Ramos (cell line): Measurements from ENCODE around the gene LEO1.

ENCODE experiments used
- in situ Hi-C: fragments of 300-500 bp; cut with MboI; formaldehyde crosslinking; loops from one replicate; pipeline ENCODE4 v1.14.3; 2022; ENCODE audit warnings: low sequenced_read_pairs; ENCODE audit not compliant: unreplicated experiment

Gene LEO1

DNA sequence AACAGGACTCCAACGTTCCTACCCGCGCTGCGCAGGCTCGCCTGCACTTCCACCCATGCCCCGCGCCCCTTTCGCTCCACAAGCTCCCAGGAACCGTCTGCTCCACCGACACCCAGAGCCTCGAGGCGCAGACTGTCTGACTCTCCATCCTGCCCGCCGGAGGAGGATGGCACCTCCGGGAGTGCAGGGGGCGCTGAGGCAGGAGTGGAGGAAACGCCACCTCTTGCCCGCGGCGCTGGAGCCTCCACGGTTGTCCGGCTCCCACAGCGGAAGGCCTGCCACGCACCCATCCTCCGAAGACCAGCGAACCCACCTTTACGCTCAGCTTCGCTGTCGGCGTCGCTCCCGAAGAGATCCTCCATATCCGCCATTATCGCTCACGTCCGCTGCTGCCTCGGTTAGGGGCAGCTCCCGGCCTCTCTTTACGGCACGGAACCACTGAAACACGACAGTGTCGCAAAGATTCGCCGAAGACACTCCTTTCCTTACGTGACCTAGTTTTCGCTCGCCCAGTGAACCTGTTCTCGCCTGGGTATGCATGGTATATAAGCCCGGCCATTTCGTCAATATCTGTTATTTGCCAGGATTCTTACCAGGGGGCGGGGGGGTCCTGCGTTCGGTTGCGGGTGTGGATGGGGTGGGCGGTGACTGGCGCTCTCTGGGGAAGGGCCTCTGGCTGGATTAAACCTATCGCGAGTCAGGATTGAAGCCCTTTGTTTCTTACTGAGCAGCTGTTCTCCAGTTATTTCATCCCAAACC, at the start of gene LEO1:
LEO1 (minus strand) TSS at position 404 of the 759 bp plus-strand sequence; CDS start at position 371, 33 bp downstream.
- in situ Hi-C loops, result no loop called here

DNA sequence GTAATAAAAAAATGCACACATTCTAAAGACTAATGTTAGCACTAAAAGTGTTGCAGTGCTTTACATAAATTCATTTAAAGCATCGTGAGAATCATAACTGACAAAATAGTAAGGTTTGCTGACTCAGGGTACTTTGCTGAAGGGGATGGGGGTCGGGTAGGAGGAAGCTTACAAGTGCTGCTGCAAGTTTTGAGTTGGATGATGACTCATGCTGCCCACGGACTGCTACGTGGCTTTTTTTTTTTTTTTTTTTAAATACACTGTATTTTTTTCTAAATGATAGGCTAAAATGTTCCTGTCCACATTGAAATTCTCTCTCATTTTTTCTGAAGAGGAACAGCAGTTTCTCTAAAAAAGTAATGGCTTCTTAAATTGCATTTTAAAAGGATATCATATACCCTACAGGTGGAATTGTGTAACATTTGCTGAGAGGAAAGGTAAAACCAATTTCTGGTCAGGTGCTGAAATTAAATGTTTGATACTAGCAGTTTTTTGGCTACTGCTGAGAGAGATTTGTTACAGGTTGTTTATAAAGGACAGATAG, 49.6 kb upstream of the LEO1 start:
- in situ Hi-C loops, result no loop called here

DNA sequence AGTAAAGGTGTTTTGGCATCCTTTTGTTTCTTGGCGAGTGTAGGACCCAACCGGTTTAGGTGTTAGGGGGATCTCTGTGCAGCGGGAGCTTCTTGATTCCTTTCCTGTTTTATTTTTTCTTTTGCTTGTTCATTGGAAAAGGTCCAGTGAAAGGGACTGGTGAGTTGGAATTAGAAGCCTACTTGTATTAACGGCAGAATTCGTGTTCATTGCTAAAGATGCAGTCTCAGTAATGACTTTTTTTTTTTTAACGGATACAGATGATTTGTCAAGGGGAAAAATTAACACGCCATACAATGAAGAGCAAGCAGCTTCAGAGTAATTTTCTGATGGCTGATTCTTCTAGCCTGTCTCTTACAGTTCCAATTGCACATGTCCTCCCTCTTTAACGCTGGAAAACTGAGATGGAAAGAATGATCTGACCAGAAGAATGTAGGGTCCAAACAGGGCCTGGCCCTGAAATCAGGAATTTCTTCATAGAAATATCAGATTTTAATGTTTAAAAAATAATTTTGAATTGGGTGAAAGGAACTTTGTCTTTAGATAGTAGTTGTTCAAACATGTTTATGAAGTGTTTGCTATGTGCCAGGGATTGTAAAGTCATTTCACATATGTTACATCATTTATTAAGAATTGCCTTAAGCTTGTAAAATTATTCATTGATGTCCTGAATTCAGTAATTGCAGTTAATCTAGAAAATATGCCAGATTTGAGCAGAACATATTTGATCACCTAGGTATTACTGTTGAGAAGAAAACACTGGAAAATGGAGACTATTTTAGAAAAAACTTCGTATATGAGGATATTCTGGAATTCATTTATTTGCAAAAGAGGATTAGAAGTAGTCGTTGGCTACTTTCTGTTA, 48.9 kb upstream of the LEO1 start:
- in situ Hi-C loops, result no loop called here

DNA sequence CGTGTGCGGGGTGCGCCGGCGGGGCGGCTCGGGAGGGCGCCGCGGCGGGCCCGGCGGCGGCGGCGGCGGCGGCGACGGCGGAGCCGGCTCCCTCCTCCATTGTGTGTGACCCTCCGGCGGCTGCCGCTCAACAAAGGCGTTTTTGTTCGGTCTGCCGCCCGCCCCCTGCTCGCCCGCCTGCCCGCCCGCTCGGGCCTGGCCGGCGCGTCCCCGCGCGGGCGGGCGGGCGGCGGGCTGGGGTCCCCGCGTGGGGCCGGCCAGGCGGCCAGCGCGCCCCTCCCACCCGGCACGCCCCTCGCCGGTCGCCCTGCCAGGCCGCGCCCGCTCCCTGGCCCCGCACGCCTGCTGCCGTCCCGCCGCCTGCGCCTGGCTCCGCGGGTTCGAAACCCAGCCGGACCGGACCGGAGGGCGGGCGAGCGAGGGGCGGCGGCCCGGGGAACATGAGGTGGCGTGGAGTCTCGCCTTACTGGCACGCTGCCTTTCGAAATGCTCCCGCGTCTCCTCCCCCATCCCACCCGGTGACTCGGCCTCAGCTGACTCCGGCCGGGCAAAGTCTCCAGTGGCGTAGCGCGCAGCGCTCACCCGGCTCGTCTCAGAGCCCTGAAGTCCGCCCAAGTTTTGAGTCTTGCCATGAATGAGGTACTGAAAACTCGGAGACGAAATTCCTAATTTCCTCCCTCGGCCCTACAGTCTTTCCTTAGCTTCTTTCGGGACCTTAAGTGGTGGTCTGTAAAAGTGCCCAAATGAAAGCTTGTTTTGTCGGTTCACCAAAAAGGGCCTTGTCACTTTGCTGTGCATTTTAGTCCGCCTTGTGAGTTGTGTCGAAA, 48.0 kb upstream of the LEO1 start:
- in situ Hi-C loops, result no loop called here

DNA sequence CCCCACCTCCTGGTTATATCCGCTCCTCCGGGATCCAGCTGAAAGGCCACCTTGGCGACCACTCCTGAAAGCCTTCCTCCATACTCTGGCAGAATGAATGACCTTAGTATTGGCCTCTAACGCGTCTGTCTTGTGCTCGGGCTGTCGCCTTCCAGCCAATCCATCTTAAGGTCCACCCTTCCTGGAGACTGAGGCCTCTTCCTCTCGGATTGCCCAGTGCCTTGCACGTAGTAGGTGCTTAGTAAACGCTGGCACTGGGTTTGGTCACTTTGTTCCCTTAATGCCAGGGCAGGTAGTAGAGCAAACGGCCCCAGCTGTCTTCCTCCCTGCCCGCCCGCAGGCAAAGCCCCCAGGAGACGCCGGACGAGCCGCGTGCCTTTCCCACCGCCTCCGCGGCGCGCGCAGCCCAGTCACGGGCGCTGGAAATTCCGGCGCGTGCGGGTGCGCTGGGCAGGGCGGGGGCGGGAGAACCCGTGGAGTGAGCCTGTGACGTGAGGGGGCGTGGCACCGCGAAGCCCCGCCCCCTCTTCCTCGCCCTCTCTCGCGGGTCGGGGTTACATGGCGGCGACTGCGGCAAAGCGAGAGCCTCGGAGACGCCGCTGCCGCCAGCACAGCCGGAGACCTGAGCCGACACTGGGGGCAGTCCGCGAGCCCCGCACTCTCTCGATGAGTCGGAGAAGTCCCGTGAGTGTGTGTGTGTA, 47.3 kb upstream of the LEO1 start, which contains the start of gene MAPK6:
MAPK6 (plus strand) TSS at position 527 of the 701 bp plus-strand sequence. CDS start 27,242 bp downstream, outside the sequence.
- in situ Hi-C loops, result no loop called here

DNA sequence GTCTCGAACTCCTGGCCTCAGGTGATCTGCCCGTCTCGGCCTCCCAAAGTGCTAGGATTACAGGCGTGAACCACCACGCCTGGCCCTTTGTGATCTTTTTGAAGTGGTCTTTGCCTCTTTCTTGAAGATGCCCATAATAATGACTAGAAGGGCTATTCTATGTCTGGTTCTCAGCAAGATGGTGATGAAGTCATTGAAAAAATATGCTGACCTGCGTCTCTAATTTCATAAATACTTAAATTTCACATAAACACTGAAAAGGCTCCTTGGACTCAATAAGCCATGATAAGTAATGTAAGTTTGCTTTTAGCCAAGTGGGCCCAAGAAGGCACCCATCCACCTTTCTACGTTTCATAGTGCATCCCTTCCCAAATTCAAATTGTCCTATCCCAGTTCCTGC, 46.7 kb upstream of the LEO1 start:
- in situ Hi-C loops, result no loop called here

DNA sequence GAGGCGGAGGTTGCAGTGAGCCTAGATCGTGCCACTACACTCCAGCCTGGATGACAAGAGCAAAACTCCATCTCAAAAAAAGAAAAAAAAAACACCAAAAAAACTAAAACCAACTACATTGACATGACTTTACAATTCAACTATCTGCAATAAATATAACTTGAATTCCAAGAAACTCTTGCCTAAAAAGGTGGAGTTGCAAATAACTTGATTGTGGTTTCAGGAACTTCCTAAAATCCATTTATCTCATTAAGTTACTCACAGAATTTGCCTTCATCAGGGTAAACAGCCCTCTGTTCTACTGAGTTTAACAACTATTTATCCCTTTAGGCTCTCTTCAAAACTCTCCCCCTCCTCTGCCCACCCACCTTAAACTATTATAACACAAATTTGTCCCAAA, 44.7 kb upstream of the LEO1 start:
- in situ Hi-C loops, result no loop called here

DNA sequence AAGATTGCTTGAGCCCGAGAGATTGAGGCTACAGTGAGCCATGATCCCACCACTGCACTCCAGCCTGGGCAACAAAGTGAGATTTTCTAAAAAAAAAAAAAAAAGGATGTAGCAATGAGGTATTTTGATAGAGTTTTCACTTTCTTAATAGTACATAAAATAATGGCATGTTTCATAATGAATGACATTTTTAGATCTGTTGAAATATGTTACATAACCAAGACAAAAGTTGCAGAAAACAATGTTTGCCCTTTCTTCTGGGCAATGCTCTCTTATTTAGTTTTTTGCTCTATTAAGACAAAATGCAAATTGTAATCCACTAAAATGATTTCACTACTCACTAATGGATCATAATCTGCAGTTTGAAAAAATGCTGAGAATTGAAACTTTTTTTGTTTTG, 43.0 kb upstream of the LEO1 start:
- in situ Hi-C loops, result no loop called here

DNA sequence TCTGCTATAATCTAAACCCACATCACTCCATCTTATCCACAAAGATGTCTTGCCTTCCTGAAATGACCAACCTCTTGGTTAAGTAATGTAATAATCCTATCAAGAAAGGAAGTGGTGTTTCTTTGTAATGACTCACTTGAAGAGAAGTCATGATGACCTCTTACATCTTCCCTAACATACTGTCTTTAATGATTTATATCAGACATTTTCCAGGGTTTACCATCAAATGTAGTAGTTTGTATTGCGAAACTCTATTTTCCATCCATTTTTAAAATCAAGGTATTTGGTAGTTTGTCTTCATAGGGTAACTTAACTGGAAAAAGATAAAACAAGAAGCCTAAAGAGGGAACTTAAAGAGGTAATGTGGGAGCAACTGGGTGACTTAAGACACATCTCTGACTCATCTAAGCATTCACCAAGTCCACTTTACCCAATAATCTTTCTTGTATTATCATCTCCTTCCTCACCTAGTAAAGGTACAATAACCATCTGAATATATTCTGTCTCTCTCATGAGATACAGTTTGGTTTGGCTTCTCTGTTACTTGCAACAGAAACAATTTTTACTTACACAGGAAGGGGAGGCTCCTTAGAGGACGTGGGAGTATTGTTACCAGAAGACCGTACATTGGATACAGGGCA, 41.7 kb upstream of the LEO1 start:
- in situ Hi-C loops, result no loop called here

DNA sequence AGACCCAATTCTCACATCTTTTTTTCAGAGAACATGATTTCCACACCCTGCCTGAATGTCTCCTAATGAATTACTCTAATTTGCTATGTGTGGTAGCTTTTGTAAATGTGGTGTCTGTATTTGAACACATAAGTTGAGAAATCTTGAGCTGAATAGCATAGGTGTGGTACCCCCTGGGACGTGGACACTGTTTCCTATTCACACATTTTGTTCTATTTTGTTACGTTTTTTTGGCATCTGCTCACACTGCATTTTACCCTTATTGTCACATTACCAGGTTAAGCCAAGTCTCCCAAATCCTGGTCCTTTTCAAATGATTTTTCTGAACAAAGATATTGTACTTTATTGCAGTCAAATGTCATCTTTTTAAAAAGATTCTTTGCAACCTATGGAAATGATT, 40.6 kb upstream of the LEO1 start:
- in situ Hi-C loops, result no loop called here

DNA sequence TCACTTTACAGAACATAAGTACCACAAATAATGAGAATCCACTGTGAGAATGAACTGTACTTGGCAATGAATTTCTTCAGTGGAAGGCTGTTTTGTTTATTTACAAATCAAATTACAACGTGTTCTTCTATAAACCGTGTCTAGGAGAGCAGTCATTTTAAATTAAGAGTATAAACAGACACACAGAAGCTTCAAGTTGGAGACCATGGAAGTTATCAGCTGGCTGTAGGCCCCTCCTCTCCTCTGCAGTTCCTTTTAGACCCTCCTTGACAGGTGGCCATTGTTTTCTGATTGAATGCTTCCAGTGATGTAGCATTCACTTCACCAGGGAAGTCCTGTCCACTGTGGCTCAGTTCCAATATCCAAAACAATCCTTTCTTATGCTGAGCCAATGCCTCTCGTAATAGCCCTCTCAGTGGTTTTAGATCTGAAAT, 40.1 kb upstream of the LEO1 start:
- in situ Hi-C loops, result no loop called here

DNA sequence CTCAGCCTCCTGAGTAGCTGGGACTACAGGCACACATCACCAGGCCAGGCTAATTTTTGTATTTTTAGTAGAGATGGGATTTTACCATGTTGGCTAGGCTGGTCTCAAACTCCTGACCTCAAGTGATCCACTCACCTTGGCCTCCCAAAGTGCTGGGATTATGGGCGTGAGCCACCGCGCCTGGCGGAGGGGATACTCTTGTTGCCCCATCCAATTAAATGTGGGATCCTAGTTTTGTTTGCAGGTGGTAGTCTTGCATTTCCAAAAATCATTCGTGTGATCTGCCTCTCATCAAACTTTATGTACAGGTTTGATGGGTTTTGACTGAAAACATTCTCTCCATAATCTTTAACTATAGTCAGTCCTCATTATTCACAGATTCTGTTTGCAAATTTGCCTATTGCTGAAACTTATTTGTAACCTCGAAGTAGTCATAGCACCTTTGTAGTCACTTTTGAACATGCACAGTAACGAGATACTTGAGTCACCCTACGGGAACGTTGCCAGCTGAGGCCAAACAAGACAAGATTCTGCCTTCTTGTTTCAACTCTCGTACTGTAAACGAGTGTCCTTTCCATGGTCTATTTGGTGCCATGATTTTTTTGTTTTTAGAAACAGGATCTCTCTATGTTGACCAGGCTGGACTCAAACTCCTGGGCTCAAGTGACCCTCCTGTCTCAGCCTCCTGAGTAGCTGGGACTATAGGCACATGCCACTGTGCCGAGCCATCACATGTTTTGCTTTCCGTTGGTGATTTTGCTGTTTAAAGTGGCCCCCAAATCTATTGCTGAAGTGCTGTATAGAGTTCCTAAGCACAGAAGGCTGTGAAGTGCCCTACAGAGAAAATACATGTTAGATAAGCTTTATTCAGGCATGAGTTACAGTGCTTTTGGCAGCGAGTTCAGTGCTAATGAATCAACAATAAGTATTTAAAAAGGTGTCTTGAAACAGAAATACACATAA, 39.3 kb upstream of the LEO1 start:
- in situ Hi-C loops, result no loop called here

DNA sequence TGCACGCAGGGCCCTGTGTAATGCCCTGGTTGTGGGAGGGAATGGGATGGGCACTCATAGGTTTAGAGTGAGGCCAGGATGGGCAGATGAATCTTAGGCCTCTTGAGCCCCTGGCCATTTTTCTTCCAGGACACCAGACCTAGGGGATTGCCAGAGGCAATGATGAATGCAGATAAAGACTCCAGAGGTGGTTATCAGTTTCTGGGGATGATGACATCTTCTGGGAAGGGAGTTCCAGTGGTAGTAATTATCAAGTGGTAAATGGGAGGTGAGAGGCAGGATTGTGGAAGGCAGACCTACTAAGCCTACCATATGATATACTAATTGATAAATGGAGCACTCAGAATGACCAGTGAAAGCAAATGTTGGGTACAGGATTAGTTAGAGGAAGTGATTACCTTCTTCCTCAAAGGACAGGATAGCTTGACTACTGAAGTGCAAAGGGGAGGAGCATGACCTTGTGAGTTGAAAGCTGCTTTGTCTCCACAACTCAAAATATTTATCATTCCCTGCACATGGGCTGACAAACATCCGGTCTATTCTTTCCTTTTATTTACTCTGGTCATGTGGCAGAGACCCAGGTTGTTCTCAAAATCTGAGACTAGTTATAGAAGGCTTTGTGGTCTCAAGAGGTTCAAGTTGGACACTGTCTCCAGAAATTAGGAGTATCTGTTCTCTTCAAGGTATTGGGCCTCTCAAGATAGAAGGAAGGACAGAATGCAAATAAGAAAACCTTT, 37.3 kb upstream of the LEO1 start:
- in situ Hi-C loops, result no loop called here

DNA sequence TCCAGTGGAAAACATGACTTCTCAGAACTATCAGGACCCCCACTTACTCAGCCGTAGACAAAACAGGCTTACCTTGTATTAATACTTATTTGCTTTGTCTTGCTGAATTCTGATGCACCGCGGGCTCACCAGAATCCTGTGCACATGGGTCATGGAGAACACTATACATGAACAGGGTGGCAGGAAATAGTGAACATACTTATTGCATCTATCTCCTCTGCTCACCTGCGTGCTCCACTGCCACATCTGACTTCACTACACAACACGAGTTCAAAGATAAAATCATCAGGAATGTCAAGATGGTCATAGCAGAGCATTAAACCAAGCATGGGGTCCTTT, 36.8 kb upstream of the LEO1 start:
- in situ Hi-C loops, result no loop called here

DNA sequence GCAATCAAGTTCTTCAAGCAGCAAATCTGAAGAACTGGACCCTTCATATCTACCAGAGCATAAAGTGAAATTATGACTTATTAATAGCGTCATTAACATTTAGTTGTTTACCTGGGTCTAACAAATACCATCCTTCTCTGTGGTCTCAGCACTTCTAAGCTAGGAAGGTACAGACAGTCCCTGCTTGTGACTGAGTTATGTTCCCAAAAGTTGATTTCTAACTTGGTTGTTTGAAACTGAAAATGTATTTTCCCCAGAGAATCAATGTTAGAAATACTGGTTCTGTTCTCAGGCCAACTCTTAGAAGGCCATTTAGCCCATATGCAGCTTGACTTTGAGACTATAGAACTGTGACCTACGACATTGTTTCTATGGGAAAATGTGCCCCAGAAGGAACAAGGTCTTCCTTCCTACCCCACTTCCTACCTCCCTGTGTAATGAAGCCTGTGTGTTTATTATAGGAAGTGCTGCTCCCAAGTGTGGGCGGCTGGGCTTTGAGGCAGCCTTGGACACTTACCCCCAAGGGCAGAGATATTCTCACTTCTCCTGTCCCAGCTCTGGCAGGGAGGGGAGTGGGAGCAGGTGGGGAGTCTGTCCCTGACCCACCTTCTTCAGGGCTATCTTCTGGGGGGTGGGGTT, 35.2 kb upstream of the LEO1 start:
- in situ Hi-C loops, result no loop called here

DNA sequence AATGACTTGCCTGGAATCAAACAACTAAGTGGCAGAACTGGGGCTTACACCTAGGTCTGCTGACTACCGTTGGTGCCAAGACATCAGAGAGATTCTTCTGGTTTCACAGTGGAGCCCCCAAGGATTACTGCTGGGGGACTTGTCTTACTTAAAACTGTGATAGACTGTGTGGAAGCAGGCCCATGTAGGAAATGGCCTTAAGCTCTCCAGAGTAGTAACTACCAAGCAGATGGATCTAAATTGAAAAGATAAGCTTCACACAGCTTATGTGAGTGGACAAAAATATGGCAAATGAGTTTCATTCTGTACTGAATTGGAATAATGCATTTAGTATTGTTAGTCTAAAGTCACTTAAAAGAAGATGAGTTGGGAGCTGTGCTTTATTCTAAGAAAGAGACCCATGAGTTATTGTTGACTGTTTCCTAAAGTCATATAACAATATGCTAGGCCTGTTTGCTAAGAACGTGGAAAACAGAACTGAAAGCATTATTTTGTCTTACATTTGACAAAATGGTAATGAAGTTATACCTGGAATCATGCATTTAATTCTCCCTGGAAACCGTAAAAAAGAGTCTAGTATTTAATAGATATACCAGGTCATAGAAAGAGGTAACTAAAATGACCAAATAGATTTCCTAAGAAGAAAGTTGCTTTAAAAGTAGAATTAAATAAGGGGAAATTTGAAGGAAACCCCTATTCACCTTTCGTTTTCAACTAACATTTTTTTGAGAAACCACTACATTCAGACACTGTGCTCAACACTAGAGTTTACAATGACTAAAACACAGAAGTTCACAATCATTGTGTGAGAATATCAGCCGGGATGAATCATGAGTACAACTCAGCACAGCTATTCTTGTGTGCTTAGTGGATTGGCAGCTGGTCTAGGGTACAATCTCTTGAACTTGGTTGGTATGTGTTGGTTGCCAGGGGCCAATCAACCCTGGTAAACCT, 34.4 kb upstream of the LEO1 start:
- in situ Hi-C loops, result no loop called here
